Endodermal cell (in vitro differentiated cells): Measurements from ENCODE around the gene PPM1G. TPM values are rescaled to one million over a fixed set of nuclear protein-coding genes. Genes with fewer than 3 reads are reported as not detected.
A peak's percentile ranks its signal among the peaks of the same experiment; 100 is the strongest.

Source experiments
- DNase-seq: peaks from one replicate; pipeline ENCODE4 v3.0.0-alpha.2; 2017
- H3K27ac ChIP-seq: 2 replicates; pipeline ENCODE4 v1.5.1; 2013; ENCODE audit warnings: mild to moderate bottlenecking, low read depth, low read length, moderate library complexity
- H3K27me3 ChIP-seq: 2 replicates; pipeline ENCODE4 v1.6.1; 2013; ENCODE audit warnings: mild to moderate bottlenecking, low read length, moderate library complexity; ENCODE audit not compliant: insufficient read depth, control insufficient read depth, poor library complexity, severe bottlenecking
- H3K36me3 ChIP-seq: 2 replicates; pipeline ENCODE4 v1.7.0; 2013; ENCODE audit warnings: mild to moderate bottlenecking, low read length, moderate library complexity; ENCODE audit not compliant: control insufficient read depth, insufficient read depth
- H3K4me1 ChIP-seq: one replicate; pipeline ENCODE4 v1.7.0; 2013; ENCODE audit warnings: low read length; ENCODE audit not compliant: control insufficient read depth, insufficient read depth
- H3K4me3 ChIP-seq: 2 replicates; pipeline ENCODE4 v1.5.1; 2013; ENCODE audit warnings: mild to moderate bottlenecking, low read length, moderate library complexity
- H3K9ac ChIP-seq: 2 replicates; pipeline ENCODE4 v1.6.1; 2013; ENCODE audit warnings: mild to moderate bottlenecking, low read length, moderate library complexity; ENCODE audit not compliant: poor library complexity, severe bottlenecking; ENCODE audit errors: extremely low read depth
- H3K9me3 ChIP-seq: 2 replicates; pipeline ENCODE4 v1.6.1; 2013; ENCODE audit warnings: mild to moderate bottlenecking, low read length, moderate library complexity; ENCODE audit not compliant: control insufficient read depth
- H3K27ac Mint-ChIP-seq: 2 replicates; pipeline ENCODE4 v1.8.0; 2020; ENCODE audit warnings: mixed read lengths
- H3K27me3 Mint-ChIP-seq: 2 replicates; pipeline ENCODE4 v1.8.0; 2021; ENCODE audit warnings: mild to moderate bottlenecking, mixed read lengths; ENCODE audit not compliant: insufficient read depth
- H3K36me3 Mint-ChIP-seq: 2 replicates; pipeline ENCODE4 v1.8.0; 2020; ENCODE audit warnings: low read depth, mixed read lengths
- H3K4me1 Mint-ChIP-seq: 2 replicates; pipeline ENCODE4 v1.8.0; 2020; ENCODE audit warnings: mixed read lengths
- H3K4me3 Mint-ChIP-seq: 2 replicates; pipeline ENCODE4 v1.8.0; 2020; ENCODE audit warnings: mild to moderate bottlenecking, moderate library complexity, mixed read lengths
- H3K9me3 Mint-ChIP-seq: 2 replicates; pipeline ENCODE4 v1.8.0; 2020; ENCODE audit warnings: mild to moderate bottlenecking, mixed read lengths
- WGBS, 2 experiments: methylation state at CpG; one replicate each; pipeline versions ENCODE4 v1.1.5 to v1.1.7; 2013; ENCODE audit warnings: missing lambda C conversion rate in 2 of 2, mixed read lengths in 1 of 2; ENCODE audit not compliant: insufficient coverage in 1 of 2, insufficient read length in 1 of 2; 5-methylcytosine and 5-hydroxymethylcytosine counted together
- long read RNA-seq, 4 experiments: library from polyadenylated mRNA in 2 of 4; library from RNA in 1 of 4; library from capped mRNA in 1 of 4; stranded (forward) in 3 of 4; unstranded in 1 of 4; transcript quantifications; one replicate each; pipeline ENCODE4 v2.0.0, GENCODE V29; 2020 to 2021; ENCODE audit warnings: inconsistent platforms in 1 of 4
- polyA plus RNA-seq, 2 experiments: library from polyadenylated mRNA; stranded (reverse); fragments of 50-300 nt; gene quantifications; one replicate each; pipeline ENCODE4 v1.2.3, GENCODE V29; 2013
- total RNA-seq, 2 donors: library from RNA; stranded (reverse); fragmentation: NEBNext Ultra II Directional in 1 of 2; extraction: Animal tissue kit (Norgen Biotek cat#: 25700) in 1 of 2; gene quantifications; 2 replicates in 1 of 2; 3 replicates in 1 of 2; pipeline ENCODE4 v1.2.1, GENCODE V29; 2021
- TF ChIP-seq, protein P1 (sequence below): fragments of 200-600 bp; sonication (generic); conservative IDR thresholded peaks from 2 replicates; pipeline ENCODE4 v1.5.0; 2021; ENCODE audit warnings: antibody characterized with exemption, mild to moderate bottlenecking

Gene PPM1G
- 100 to 1,000 TPM; 124 to 125 TPM for total RNA-seq
- 107 TPM for polyA plus RNA-seq (2013, experiment 1 of 2)
- polyA plus RNA-seq (2013, experiment 2 of 2): 102 TPM
- long read RNA-seq, experiment 1, partial matches to known transcripts: 93 of 100 reads
- long read RNA-seq, experiment 1, other reads (novel, unspliced or antisense): 5 of 100 reads
- long read RNA-seq, experiment 2, transcript PPM1G-201 (10 exons, 2,311 nt): major isoform, 160 of 196 reads
- long read RNA-seq, experiment 2, partial matches to known transcripts: 33 of 196 reads
- long read RNA-seq, experiment 2, other reads (novel, unspliced or antisense): 3 of 196 reads
- long read RNA-seq, experiment 3, transcript PPM1G-201 (10 exons, 2,311 nt): major isoform, 1,015 of 1,162 reads
- long read RNA-seq, experiment 3, partial matches to known transcripts: 63 of 1,162 reads
- long read RNA-seq, experiment 3, other reads (novel, unspliced or antisense): 84 of 1,162 reads
- long read RNA-seq, experiment 4, partial matches to known transcripts: 112 of 112 reads
- long read RNA-seq, experiment 4, other reads (novel, unspliced or antisense): 0 of 112 reads

GRCh38 chr2:27409321-27410073, at the start of gene PPM1G:
PPM1G (minus strand) TSS chr2:27409591; CDS start chr2:27409422, 169 bp downstream.
- Mint-ChIP-seq H3K4me3 (peak within 1 kb of the TSS; percentile 78), H3K27me3 (peaks cover 1% of the 10 kb centered on the region), H3K27ac (peak within 1 kb of the TSS; percentile 84), H3K4me1 (peaks cover 12% of the 10 kb centered on the region), H3K9me3 (peaks cover 7% of the 10 kb centered on the region), H3K36me3 (peaks cover 20% of the 10 kb centered on the region)
- Histone ChIP-seq H3K4me1 (no peaks in the 10 kb centered on the region), H3K36me3 (peaks cover 13% of the 10 kb centered on the region), H3K9me3 (no peaks in the 10 kb centered on the region), H3K27ac (peak within 1 kb of the TSS; percentile 84), H3K4me3 (peak within 1 kb of the TSS; percentile 94), H3K27me3 (peaks cover 9% of the 10 kb centered on the region), H3K9ac (peak within 1 kb of the TSS; percentile 80)
- TF ChIP-seq, protein P1, sequence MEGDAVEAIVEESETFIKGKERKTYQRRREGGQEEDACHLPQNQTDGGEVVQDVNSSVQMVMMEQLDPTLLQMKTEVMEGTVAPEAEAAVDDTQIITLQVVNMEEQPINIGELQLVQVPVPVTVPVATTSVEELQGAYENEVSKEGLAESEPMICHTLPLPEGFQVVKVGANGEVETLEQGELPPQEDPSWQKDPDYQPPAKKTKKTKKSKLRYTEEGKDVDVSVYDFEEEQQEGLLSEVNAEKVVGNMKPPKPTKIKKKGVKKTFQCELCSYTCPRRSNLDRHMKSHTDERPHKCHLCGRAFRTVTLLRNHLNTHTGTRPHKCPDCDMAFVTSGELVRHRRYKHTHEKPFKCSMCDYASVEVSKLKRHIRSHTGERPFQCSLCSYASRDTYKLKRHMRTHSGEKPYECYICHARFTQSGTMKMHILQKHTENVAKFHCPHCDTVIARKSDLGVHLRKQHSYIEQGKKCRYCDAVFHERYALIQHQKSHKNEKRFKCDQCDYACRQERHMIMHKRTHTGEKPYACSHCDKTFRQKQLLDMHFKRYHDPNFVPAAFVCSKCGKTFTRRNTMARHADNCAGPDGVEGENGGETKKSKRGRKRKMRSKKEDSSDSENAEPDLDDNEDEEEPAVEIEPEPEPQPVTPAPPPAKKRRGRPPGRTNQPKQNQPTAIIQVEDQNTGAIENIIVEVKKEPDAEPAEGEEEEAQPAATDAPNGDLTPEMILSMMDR: no peak
- peak; percentile 98 for DNase-seq
- WGBS, 2 experiments: 4 to 5% methylated on average over 51 to 82 of the region's 82 CpGs

- Mint-ChIP-seq H3K4me1 (no peaks in the 10 kb centered on the region), H3K9me3 (no peaks in the 10 kb centered on the region), H3K27me3 (no peaks in the 10 kb centered on the region), H3K27ac (peak overlapping the region; percentile 0), H3K36me3 (peaks cover 45% of the 10 kb centered on the region), H3K4me3 (no peak overlapping the region)
- H3K9me3 ChIP-seq: no peaks in the 10 kb centered on the region
- no peak overlapping the region for H3K4me3 ChIP-seq
- peaks cover 22% of the 10 kb centered on the region for H3K36me3 ChIP-seq
- no peak overlapping the region for H3K9ac ChIP-seq
- H3K27me3 ChIP-seq: no peaks in the 10 kb centered on the region
- TF ChIP-seq, protein P1: peak; percentile 49
- no peaks in the 10 kb centered on the region for H3K4me1 ChIP-seq
- peak; percentile 57 for DNase-seq
- 86 to 92% methylated on average over 6 to 7 of the region's 7 CpGs for WGBS, 2 experiments
- H3K27ac ChIP-seq: no peak overlapping the region
Measured at GRCh38 chr2:27453968-27454367, 44.6 kb upstream of the PPM1G start.

DNA sequence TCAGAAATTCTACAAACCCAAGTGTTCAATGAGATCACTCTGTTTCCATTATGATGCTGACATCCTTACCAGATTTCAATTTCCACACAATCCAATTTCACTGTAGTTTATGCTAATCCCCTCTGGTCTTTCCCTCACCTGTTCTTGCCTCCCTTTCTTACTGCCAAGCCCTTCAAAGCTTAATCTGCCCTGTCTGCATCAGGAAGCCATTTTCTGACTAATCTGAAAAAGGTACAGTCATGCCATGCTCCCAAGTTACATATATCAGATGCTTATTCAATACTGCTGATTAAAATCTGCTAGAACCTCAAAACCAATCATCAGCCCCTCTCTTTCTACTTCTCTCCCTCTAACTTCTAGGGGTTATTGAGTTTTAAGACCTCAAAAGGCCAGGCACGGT, 41.7 kb upstream of the PPM1G start:
- Histone ChIP-seq H3K9ac (no peak overlapping the region), H3K27ac (no peak overlapping the region), H3K9me3 (no peaks in the 10 kb centered on the region), H3K4me1 (no peaks in the 10 kb centered on the region), H3K27me3 (no peaks in the 10 kb centered on the region), H3K4me3 (no peak overlapping the region), H3K36me3 (peaks cover 19% of the 10 kb centered on the region)
- Mint-ChIP-seq H3K4me3 (no peak overlapping the region), H3K27me3 (no peaks in the 10 kb centered on the region), H3K9me3 (no peaks in the 10 kb centered on the region), H3K4me1 (no peaks in the 10 kb centered on the region), H3K36me3 (peaks cover 53% of the 10 kb centered on the region), H3K27ac (no peak overlapping the region)
- TF ChIP-seq, protein P1: no peak
- 33% methylated on average over 1 of the region's 1 CpG; no CpG with 5 or more reads in 1 of the 2 experiments for WGBS, 2 experiments
- DNase-seq: no peak
